HG02840 (cell line): ENCODE data around the gene DOK1.
"Not testable (repeated sequence)": the region's sequence is repeated elsewhere in the genome, so short reads cannot be mapped to it uniquely, and the experiment has no call there.

ENCODE experiments used
- ATAC-seq: cut with Tn5 transposase; IDR thresholded peaks from one replicate; pipeline ENCODE4 v1.9.1; 2021; ENCODE audit warnings: mild to moderate bottlenecking, moderate library complexity, moderate number of reproducible peaks; ENCODE audit not compliant: unreplicated experiment, low FRiP score

Gene DOK1

DNA sequence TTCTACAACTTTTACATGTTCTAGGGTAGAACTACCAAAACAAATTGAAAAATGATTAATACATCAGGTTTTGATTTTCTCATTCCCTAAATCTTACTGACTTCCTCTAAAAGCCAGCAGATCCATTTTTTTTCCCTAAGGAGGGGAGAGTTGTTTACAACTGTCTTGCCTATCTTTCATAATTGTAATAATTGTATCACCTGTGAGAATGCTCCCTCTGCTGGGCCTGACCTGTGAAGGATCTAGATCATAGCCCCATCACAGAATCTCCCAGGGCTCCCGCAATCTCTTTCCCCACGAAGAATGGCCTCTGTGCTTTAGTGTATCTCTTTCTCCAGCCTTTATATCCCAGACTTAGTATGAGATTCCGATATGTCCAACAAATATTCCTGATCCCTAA, 9.9 kb upstream of the DOK1 start:
- ATAC-seq: no peak

DNA sequence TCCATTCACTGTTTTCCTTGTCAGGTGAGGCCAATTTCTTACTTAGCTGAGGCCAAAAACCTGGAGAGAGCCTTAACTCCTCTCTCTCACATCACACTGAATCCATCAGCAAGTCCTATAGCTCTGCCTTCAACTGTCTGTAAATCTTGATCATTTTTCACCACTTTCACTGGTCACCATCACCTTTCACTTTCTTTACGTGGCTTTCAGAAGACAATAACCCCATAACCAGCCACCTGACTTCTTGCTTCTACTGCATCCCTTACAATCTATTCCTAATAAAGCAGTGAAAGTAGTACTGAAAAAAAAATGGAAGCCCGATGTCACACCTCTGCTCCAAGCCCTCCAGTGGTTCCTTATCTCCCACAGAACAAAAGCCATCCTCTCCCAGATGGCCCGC, 8.5 kb upstream of the DOK1 start:
- no peak for ATAC-seq

DNA sequence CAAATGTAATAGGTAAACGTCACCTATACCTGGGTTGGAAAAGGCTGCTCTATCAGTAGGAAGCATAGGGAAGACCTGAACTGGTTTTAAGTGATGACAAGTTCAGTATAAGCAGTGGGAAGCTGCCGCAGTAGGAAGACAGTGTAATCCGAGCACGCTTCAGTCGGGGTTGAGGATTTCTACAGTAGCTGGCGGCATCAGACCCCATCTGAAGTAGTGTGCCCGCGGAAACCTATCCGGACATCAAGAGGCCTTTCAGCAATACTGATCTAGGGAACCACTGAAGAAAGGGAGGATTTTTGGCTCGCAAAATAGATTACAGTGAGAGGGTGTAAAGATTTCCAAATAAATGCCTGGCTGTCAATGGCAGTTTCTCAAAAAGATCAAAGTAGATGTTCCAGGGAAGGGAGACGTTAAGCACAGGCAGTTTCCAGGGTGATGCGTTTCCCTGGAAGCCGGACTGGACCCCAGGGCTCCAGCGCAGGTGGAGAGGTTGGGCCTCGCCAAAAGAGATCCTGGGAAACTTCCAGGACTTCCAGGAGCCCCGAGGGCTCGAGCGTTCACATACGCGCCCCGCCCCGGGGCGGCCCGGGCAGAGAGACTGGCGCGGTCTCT, 6.1 kb upstream of the DOK1 start:
- no peak for ATAC-seq

DNA sequence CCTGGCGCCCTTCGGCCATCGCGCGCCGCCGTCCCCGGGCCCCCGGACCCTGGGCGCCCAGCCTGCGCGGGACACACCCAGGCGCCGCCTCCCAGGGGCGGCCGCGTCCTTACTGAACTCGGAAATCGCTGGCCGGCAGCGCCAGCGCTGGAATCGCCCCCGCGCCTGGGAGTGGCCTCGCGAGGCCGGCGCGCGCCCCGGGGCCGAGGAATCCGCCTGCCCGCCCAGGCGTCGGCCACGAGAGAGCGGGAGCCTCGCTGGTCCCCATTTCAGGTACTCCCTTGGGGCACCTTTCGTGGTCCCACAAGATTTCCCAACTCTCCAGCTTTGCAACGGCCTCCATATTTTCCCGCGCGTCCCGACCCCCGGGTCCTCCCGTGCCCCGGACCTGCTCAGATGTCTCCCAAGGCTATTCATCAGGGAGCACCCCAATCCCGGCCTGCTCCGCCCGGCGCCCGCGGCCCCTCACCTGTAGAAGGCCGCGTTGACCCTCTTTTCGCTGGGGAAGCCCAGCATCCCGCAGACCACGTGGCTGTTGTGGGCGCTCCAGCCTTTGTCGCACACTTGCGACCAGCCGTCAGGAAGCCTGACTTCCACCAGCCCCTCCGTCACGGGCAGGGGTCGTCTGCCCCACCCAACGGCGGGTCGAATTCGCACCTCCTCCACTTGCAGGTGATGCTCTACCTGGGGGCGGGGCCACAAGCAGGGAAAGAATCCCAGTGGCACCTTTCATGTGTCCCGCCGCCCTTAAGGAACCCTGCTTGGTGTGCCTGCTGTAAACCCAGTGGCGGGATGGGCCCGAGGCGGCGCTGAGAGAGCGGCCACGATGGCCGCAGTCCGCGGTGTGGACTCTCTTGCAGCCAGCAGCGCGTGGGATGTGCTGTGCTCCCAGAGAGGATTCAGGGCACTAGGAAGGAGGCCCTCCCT, 5.4 kb upstream of the DOK1 start:
- ATAC-seq: no peak

DNA sequence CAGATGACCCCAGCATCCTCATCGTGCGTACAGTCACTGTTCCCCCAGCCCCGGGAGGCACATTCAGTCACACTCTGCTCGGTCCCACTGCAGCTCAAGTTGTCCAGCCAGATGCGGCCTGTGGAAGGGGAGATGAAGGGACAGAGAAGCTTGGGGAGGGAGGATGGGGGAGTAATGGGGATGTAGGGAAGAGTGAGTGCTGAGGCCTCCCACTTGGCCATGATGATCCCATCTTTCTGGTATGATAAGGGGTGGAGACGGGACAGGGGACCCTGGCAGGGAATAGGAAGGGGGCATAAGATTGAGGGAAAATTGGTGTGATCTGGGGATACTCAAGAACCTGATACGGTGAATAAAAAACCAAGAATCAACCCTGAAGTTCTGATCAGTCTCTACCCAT, 4.3 kb upstream of the DOK1 start:
- ATAC-seq: no peak

DNA sequence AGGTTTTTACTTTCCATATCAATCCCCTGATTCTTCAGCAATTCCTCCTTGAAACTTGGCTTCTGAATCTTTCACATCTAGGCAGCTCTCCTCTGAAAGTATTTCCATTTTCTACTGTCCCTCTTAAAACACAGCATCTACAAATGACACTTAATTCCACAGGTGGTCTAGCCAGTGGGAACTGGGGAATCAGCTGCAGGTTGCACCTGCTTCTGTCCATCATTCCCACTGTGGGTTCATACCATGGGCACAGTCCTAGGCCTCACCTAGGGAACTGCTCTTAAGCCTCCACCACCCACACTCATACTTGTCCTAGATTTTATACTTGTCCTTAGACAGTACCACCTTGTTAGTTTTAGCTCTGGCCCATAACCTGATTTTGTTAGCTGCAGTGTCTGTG, 3.0 kb upstream of the DOK1 start:
- ATAC-seq: no peak

DNA sequence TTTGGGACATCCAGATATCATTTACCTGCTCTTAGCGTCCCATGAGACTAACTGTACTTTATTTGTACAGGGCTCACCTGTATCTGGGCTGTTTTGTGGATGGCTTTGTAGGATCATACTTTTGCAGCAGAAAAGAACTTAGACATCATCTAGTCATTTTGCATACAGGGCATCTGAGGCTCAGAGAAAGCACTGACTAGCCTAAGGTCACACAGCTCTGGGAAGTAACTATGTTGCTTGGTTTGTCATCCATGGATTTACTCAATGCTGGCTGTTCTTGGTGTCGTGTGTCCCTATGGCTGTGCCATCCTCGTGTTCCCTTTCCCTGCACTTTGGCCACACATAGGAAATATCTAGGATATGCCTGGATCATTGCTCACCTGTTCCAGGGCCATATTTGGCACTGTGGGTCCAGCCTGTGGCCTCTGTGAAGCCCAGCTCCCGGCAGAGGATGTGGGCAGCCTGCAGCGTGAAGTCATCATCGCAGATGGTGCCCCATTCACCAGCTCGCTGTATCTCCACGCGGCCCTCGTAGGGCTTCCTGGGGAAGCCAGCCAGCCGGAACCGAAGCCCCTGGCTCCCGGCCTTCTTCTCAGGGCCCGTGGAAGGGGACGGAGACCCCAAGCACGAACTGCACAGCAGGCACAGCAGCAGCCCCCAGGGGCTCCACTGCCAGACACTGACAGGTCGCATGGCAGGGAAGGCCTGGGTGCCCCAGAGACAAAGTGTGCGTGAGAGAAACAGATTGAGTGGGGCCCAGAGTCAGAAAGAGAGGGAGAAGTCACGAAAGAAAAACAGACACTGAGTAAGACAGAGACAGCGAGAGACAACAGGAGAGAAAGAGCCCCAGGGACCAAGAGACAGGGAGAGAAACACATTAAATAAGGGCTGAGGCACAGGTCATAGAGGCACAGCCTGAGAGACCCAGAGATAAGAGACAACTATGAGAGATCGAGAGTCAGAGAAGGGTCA, 2.3 kb upstream of the DOK1 start:
- no peak for ATAC-seq

DNA sequence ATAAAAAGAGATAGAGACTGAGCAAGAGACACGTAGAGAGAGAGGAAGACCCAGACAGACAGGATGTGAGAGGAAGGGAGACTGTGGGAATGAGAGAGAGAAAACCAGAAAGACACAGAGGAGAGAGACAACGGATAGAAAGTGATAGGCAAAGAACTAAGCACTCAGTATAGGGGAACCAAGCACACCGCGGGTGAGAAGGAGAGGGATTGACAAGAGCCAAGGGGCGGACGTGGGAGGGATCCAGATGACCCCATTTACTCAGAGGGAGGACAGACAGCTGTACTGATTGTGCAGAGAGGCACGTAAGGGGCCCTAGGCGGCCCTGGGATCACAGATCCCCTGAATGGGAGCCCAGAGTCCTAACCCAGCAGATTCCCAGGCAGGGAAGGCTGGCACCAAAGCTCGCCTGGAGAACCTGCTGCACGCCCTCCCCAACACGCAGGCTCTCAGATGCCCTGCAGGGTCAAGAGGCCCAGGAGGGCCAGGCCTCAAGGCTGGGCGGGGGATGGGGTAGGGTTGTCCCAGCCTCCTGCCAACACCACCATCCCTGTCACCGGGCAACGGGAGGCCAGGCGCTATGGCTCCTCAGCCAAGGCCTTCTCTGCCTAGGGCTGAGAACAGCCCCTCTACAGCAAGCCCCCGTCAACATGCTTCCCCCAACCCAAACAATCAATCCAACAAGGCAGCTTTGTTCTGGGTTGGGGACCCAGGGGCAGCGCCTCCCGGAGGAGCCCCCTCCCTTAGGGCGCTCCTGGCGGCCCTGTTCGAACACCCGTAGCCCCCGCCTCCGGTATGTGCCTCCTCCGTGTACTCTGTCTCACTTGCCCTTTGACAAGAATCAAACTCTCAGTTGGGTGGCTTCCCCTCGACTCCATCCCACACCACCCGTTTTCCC, 1.4 kb upstream of the DOK1 start:
- no peak for ATAC-seq

DNA sequence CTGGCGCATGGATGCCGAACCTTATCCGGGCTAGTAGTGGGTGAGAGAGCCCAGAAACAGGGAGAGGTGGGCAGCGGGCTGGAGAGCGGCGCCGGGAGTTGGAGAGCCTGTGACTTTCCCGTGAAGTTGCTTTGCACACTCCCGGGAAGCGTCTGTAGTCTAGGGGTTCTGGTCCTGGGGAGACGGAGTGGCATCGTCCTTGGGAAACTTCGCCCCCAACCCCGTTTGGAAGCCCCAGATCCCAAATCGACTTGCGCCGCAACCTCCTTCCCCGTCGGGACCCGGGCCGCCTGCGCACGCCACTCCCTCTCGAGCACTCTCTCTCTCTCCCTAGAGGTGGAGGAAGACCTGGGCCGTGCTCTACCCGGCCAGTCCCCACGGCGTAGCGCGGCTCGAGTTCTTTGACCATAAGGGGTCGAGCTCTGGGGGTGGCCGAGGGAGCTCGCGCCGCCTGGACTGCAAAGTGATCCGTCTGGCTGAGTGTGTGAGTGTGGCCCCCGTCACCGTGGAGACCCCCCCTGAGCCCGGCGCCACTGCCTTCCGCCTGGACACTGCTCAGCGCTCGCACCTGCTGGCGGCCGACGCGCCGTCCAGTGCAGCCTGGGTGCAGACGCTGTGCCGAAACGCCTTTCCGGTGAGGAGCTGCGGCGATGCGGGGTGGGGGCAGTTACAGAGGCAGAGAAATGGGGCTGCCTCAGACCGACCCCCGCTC, 456 bp downstream of the DOK1 start:
- ATAC-seq: peak; percentile 40

DNA sequence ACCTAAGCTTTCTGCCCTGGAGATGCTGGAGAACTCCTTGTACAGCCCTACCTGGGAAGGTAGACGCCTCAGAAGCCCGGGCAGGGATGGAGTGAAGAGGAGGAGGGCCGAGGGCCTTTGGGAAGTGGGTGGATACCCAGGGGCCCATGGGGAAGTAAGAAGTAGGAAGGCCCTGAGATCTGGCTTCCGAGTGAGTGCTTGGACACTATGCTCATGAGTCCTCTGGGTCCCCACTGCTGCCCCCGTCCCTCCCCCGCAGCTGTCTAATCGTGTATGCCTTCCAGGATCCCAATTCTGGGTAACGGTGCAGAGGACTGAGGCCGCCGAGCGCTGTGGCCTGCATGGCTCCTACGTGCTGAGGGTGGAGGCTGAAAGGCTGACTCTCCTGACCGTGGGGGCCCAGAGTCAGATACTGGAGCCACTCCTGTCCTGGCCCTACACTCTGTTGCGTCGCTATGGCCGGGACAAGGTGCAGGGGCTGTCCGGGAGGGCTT, 1.1 kb downstream of the DOK1 start:
- no peak for ATAC-seq

DNA sequence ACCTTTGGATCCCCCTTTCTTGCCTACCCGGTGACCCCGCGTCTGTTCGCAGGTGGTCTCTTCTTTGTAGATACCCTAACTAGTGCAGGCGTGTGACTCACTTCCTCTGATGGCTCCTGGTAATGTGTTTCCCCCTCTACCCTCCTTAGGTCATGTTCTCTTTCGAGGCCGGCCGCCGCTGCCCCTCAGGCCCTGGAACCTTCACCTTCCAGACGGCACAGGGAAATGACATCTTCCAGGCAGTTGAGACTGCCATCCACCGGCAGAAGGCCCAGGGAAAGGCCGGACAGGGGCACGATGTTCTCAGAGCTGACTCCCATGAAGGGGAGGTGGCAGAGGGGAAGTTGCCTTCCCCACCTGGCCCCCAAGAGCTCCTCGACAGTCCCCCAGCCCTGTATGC, 1.6 kb downstream of the DOK1 start:
- ATAC-seq: no peak

DNA sequence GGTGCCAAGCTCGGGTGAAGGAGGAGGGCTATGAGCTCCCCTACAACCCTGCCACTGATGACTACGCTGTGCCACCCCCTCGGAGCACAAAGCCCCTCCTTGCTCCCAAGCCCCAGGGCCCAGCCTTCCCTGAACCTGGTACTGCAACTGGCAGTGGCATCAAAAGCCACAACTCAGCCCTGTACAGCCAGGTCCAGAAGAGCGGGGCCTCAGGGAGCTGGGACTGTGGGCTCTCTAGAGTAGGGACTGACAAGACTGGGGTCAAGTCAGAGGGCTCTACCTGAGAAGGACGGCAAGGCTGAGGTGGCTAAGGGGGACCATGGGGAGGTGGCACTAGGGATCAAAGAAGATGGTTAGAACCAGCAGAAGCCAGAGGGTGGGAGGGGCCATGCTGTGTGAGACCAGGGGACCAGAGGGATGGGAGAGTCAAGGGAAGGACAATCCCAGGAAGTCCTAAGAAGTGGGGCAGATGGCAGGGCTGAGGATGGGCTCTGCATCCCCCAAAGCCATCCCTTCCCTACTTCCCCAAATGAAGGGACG, 2.4 kb downstream of the DOK1 start:
- no peak for ATAC-seq

DNA sequence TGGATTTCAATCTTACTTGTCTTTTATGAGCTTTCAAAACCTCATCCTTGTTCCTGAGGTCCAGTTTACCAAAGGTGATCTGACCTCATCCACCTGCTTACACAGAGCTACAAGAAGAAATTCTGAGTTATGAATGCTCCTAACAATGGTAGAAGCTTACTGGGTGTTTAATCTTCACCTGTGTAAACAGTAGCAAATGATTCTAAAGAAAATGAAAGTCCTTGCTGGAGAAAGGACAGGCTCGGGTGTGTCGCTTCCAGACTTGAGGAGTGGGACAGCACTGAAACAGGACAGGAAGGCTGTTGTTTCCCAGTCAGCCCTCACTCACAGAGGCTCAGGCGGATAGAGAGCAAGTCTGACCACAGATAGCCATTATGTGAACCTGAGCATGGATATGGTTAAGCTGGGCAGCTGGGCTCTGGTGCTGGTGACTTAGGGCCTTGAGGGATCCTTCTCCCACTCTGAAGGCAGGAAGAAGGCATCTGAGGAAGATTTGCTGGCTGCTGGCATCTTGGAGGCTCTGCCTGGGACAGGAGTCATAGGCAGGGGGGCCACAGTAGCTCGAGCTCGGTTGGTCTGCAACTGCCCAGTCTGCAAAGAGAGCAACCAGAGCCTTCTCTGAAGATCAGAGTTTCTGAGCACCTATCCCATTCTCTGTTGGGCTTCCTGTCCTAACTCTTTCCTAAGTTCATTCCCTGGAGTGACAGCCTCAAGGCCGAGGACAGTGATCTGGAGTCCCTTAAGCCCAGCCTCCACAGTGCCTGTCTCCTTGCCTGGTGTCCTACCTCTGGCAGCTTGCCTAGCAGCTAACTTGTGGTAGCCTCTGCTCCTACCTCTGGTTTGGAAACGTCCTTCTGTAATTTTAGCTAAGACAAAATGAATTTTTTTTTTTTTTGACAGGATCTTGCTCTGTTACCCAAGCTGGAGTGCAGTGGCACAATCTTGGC, 4.0 kb downstream of the DOK1 start:
- ATAC-seq: no peak

DNA sequence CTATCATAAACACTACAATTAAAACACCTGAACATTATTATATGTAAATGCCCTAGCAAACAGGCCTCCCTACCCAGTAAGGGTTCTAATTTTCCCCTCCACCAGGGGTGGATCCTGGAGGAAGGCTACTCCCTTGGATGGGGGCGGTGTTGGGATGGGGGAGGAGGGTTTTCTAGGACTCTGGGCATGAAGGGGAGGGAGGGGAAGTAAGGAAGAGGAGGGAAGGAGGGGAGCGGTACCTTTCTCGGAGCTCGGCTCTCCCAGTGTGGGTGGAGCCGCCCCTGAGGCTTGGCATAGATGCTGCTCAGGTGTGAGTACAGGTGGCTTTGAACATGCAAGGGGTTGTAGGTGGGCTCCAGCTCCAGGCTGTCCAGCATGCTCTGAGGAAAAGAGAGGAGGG, 5.4 kb downstream of the DOK1 start:
- no peak for ATAC-seq

DNA sequence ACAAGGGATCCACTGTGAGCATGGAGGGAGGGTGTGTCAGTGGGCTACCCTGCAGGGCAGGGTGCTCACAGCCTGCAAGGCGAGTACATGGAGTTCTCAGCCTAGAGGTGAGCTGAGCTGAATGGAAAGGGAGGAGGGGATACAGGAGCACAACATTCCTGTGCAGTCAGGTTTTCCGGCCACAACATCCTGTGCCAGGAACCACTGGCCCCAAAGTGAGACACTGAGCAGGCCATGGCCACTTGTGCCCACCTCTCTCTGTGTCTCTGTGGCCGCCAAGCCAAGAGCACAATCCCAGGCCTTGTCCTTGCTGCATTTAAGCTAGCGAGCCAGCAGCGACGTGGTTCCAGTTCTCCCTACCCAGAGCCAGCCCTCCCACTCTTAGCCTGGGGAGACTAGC, 6.1 kb downstream of the DOK1 start:
- no peak for ATAC-seq

DNA sequence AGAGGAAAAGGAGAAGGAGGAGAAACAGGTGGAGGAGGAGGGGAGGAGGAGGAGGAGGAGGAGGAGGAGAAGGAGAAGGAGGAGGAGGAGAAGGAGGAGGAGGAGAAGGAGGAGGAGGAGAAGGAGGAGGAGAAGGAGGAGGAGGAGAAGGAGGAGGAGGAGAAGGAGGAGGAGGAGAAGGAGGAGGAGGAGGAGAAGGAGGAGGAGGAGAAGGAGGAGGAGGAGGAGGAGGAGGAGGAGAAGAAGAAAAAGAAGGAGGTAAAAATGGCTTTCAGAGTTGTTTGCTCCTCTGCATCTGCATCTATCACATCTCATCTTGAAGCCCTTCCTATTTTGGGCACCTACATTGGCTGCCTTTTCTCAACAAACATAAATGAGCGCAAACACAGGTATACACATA, 6.5 kb downstream of the DOK1 start:
- ATAC-seq: not testable (repeated sequence)

DNA sequence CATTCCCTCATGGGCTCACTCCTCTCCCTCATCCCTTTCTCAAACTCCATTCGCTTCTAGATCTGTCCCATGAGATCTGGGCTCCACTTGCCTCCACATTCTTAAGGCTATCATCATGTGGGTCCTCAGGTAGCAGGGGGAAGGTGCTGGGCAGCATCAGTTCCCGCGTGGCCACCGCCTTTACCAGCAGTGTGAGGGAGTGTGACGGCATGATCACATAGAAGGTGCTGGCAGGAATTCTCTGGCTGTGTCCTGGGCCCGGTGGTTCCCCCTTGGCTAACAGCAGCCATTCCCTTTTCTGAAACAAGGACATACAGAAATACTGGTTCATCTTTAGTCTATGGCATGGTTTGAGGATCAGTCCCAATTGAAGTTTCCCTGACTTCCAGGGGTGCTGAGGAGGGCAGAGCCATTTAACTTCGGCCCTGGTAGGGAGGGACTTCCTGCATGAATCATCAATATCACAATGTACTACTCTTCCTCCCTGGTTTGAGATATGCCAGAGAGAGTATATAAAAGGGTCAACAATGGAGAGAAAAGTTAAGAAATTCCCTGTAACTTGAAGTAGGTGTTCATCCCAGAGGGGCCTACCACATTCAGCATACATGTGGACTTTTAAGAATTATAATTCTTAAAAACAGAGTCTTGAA, 7.7 kb downstream of the DOK1 start:
- no peak for ATAC-seq
